SKM-1 treated with dmso at 0.1 percent for 144 hours (cell line): ENCODE results near the gene MOB2.

ENCODE experiments used
- DNase-seq: peaks from one replicate; lab custom pipeline; 2025; ENCODE audit not compliant: unreplicated experiment; lab: John Stamatoyannopoulos, UW

MOB2 gene

DNA sequence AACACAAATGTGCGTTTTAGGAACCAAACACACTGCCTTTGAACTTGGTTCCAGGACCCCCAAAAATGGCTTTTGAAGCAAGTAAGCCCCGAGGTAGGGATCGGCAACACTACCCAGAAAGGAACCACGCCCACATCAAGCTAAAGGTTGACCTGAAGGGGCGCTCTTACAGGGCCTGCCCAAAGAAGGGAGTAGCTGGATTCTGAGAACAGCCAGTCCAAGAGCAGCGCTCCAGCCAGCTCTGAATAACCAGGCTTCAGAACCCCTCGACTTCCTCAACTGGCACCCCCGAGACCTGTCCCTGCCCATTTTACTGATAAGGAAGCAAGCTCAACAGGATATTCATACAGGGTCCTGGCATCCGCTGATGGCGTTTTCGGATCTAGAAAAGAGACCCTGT lies 18.9 kb upstream of the MOB2 start:
- no peak for DNase-seq

DNA sequence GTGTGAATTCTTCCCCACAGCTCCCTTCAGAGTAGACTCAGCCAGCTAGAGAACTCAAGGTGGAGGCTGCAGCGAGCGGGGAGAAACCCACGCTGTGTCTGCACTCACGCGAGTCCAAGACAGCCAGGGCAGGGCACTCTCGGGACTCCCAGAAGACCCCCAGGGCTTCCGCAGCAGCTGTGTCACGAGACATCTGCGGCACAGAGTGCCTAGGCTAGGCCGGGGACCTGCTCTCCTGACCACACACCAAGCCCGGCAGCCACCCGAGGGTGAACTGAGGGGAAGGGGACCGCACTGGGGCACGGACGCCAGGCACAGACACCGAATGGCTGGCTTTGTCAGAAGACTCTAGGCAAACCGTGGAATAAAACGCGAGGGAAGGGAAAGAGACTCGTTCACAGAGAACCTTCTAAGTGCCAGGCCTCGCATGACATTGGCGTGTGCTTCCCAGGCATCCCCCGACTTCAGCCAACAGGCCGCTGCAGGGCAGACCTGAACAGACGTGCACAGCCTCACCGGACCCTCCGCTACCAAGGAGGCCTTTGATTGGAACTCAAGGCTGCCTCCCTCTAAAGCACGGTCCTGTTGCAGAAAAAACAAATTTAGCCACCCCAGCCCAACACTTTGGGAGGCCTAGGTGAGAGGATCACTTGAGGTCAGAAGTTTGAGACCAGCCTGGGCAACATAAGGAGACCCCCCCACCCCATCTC lies 18.2 kb upstream of the MOB2 start:
- DNase-seq: no peak

DNA sequence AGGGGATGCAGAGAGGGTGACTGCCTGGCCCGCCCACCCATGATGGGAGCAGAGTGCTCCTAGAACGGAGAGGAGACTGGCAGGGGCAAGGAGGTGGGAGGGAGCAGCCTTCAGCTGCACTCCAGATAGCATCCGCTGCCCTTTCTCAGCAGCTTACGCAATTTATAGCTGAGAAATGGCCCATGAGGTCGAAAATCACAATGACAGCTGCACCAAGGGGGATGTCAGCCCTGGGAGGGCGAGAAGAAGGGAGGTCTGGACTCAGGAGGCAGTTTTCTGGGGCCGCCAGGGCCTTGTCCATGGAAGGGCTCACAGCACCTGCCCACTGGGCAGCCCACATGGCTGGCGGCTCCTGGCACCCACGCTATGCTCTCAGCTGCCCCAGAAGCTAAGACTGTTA lies 17.6 kb upstream of the MOB2 start:
- DNase-seq: no peak

DNA sequence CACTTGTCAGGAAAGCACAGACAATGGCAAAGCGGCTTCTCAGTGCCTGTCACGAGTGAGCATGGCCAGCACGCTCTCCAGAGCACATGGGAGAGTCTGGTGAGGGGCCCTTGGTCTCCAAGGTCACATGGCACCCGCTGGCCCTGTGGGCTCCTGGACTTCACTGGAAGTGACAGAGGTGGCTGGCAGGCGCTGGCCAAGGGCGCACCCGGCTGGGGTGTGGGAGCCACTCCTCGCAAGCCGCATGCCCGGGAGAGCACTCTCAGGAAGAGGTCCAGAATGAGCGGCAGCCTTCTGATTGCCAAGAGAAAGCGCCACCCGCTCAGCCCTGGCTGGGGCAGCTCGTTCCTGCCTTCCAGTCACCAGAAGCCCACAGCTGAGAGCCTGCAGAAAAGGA lies 17.1 kb upstream of the MOB2 start:
- DNase-seq: no peak

DNA sequence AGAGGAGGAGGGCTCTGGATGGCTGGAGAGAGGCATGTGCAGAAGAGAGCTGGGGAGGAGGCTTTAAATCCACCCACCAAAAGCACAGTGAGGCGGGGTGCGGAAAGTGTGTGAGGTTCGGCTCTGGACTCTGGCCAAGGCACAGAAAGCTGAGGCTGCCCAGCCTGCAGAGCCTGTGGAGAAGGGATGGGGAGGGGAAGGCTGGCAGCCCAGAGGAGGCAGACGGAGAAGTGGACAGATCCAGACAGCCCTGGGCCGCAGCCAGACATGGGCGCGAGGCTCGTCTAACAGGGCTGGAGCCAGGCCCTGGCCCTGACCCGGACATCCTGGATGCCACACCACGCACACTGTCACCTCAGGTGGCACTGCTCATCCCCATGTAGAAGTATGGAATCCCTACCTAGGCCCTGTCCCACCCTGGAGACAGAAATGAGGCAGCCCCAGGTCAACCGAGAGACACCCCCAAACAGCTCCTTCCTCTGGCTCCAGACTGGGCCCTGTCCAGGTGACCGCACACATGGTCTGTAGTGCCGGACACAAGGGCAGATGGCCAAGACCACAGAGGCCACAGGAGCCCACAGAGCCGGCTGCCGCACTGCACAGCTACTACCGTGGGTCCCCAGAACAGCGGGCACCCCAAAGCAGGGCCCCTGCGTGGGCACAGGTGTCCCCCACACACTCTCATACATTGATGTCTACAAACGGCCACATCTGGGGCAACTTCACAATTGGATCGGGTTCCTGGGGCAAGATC lies 16.6 kb upstream of the MOB2 start:
- DNase-seq: no peak

DNA sequence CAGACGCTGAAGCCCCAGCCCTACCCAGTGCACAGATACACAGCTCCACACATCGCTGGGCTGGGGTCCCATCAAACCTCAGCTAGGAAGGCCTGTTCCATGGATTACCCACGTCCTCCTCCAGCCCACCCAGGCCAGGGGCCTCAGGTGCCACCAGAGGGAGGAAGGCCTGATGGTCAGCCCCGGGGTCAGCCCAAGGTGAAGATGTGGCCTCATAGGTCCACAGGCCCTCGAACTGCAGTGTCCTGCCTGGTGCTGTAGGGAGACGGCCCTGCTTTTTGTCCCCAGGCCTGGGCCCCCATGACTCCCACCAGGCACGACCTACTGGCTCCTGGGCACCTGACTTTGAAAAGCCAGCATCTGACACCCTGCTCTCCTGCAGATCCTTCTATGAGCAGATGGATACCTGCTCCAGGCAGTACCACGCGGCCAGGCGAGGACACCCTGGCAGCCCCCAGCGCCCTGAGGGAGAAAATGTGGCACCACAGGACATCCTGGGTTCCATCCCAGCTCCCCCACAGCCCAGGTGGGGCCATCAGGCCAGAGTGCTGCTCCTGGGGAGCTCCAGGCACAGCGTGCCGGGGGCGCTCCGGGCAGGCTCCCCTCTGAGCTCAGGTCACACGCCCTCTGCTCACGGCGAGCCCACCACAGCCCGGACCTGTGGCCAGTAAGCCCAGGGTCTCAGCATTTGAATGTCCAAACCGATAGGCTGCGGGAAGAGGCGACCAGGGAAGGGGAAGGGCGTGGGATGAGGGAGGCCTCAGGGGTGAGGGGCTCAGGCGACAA lies 15.8 kb upstream of the MOB2 start:
- DNase-seq: no peak

DNA sequence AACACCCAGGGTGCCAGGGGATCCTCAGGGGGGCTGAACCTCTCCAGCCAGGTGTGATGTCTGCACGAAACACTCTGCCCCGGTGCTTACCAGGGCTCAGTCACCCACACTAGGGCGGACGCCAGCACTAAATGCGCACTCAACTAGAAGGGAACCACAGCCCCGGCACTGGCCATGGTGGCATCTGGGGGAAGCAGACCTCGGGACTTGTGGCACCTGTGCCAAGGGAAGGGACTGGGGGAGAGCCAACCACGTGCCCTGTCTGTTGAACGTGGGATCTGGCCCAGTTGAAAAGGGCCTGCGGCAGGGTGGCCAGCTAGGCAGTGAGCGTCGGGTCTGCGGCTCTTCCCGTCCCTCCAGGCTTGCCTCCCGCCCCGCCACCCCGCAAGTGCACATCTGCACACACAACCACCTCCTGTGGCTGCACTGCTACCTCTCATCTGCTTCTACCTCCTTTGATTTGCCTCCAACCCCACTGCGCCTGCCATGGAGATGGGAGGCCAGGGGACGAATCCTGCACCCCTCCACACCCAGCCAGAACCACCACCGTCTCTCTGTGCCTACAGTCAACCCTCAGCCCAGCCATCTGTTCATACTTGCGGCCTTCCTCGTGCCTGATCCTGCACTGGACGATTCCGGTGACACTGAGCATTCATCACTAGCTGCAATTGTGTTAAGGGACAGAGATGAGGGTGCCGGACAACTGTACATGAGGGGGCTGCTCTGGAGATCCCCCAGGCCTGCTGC lies 15.0 kb upstream of the MOB2 start:
- DNase-seq: no peak

DNA sequence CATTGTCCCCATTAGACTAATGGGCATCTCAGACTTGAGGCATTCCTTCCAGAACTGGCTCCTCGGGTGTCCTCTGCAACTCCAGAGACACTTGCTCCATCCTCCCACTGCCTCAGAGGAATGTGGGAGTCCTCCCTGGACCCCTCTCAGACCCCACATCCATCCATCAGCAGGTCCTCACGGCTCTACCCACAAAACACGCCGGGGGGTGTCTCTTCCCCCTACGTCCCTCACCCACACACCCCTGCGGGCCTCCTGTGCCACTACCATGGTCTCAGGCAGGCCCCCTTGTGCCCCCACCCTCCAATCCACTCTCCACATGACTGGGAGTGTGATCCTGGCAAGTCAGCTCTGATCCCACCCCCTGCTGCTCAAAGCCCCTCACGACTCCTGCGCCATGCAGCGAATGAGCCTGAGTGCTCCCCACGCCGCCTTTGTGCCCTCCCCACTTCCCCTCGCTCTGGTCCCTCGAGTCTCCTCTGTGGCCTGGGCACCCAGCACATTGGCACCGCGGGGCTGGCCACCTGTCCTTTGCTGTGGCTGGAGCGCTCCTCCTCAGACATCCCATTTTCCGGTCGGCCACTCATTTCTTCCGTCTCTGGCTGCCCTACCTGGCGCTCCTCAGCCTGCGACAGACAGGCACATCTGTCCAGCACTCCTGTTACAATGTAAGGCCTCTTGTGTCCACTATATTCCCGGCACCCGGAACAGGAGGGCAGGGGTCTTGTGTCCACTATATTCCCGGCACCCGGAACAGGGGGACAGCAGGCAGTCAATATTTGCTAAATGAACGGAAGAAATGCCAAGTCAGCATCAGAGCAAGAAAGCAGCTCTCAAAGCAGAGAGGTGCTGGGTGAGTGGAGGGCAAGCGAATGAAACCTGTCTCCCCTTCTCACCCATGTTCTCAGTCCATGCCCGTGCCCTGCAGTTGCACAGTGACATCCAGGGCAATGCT lies 14.2 kb upstream of the MOB2 start:
- DNase-seq: no peak

DNA sequence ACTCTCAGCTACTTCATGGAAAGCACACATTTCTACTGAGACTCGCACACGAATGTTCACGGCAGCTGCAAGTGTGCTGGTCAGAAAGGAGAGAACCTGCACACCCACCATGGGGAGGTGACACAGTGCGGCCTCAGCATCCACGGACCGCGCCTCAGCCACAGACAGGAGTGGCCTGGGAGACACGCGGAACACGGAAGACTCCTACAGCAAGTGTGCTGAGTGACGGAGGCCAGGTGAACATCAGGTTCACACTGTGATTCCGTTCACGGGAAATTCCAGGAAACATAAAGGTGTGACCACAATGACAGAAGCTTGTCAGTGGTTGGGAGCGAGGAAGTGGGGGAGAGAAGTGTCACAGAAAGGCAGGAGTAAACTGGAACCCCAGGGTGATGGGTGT lies 13.3 kb upstream of the MOB2 start:
- DNase-seq: no peak

DNA sequence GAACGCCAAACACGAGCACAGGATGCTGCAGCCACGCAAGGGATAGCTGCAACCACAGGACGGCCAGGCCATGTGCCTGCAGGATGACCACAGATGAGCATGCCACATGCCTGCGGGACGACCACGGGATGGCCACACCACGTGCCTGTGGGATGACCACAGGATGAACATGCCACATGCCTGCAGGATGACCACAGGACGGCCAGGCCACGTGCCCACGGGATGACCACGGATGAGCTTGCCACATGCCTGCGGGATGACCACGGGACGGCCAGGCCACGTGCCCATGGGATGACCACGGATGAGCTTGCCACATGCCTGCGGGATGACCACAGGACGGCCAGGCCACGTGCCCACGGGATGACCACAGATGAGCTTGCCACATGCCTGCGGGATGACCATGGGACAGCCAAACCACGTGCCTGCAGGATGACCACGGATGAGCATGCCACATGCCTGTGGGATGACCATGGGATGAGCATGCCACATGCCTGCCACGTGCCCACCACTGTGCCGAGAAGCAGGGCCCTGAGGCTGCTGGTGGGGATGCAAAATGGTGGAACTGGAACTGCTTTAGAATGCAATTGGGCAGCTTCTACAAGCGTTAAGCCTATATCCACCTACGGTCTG lies 12.8 kb upstream of the MOB2 start:
- DNase-seq: no peak

DNA sequence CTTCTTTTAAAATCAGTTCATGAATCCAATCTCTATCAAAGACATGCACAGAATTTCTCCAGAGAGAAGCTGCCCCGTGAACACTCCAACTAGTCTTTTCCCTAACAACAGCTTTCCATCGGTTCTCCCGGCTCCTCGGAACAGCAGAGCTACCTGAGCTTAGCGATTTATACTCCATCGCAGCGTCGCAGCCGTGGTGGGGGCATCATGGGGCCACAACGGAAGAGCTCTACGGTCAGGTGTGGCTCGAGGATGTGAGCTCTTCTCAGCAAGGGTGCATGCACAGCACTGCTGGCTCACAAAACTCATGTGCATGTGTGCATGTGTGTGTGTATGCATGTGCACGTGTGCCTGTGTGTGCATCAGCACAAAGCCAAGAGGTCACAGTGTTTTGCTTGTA lies 11.7 kb upstream of the MOB2 start:
- DNase-seq: no peak

DNA sequence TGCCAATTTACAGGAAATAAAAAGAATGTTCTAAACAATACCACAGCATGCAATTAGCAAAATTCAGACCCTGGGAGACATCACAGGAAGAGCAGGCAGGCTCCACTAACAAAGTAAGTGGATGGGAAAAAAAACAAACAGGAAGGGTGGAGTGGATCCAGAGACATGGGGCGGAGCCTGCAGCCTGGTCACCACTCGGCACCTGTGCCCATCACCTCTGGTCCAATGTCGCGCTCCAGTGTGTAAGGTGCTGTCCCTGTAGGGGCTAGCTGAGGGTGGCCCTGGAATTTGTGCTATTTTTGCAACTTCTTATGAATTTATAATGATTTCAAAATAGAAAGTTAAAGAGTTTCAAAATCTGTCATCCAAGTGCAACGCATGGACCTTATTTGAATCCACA lies 11.0 kb upstream of the MOB2 start:
- no peak for DNase-seq

DNA sequence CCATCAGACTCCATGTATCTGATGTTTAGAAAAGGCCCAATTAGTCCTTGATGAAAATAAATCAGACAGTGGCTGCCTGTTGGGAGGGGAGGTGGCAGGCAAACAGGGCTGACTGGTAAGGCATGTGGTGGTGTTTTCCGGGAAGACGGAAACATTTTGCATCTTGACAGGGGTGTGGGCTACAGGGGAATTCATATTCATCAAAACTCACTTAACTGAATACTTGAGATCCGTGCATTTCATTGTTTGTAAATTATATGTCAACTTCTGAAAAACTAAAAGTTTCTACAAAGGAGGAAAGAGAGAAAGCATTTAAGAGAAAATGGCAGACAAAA lies 10.1 kb upstream of the MOB2 start:
- no peak for DNase-seq

DNA sequence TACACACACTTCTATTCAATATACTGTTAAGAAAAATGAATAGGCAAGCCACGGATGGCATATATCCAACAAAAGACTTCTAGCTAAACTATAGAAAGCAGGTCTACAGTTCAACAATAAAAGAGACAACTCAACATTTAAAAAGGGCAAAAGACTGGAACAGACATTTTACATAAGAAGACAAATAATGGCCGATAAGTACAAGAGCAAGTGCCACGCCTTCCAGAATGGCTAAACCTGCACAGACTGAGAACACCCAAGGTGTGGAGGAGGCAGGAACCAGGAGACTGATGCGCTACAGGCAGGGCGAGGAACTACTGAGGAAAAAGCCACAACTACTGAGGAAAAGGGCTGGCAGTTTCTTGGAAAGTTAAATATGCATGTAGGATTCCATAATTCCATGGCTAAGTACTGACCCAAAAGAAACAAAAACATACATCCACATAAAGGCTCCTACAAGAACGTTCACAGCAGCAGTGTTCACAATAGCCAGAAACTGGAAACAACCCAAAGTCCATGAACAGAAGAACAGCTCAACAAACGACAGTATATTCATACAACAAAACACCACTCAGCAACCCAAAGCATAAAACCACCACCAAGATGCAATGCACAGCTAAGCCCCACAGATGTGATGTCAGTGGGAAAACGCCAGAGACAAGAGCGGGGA lies 9.6 kb upstream of the MOB2 start:
- no peak for DNase-seq

DNA sequence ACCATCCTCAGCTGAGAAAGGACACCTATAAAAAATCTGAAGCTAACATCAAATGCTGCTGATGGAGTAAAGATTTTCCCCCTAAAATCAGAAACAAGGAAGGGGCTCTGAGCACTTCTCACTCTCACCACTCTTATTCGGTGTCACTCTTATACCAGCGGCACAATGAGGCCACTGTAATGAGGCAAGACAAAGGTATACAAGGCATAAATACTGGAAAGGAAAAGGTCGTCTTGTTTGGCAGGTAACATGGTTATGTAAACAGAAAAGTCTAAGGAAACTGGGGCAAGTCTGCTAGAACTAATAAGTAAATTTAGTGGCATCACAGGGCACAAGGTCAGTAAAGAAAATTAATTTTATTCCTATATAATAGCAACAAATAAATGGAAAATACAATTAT lies 8.1 kb upstream of the MOB2 start:
- DNase-seq: no peak

DNA sequence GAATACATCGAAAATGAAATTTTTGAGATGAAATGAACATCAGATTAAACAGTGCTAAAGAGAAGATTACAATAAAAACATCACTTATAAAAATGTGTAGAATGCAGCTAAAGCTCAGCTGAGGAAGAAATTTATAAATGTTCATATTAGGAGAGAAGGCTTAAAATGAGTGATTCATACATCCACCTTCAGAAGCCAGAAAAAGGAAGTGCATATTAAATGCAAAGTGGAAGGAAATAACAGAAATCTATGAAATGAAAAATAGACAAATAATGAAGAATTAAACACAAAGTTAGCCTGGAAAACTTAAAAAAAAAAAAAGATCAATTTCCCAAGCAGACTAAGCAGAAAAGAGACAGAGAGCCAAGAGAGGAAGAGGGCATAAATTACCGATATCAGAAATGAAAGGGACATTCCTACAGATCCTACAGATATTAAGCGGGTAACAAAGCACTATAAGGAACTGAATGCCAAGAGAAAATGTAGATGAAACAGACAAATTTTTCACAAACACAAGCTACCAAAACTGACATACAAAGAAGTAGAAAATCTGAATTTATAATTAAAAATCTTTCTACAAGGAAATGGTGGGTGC lies 7.2 kb upstream of the MOB2 start:
- DNase-seq: no peak

DNA sequence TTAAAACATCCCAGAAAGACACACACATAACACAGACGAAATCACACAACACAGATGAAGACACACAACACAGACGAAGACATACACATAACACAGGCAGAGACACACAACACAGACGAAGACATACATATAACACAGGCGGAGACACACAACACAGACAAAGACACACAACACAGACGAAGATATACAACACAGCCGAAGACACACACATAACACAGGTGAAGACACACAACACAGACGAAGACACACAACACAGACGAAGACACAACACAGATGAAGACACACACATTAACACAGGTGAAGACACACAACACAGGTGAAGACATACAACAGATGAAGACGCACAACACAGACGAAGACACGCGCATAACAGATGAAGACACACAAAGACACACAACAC lies 4.8 kb upstream of the MOB2 start:
- DNase-seq: no peak

DNA sequence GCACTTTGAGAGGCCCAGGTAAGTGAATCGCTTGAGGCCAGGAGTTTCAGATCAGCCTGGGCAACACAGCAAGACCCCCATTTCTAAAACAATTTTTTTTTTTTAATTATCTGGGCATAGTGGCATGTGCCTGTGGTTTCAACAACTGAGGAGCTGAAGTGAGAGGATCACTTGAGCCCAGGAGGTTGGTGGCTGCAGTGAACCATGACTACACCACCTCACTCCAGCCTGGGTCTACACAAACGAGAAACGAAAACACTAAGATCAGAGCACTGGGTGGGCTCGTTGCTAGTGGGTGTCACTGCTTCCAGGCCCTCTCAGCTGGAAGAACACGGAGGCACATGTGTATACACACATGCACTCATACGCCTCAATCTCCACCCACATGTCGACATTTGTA lies 4.1 kb upstream of the MOB2 start:
- DNase-seq: no peak

DNA sequence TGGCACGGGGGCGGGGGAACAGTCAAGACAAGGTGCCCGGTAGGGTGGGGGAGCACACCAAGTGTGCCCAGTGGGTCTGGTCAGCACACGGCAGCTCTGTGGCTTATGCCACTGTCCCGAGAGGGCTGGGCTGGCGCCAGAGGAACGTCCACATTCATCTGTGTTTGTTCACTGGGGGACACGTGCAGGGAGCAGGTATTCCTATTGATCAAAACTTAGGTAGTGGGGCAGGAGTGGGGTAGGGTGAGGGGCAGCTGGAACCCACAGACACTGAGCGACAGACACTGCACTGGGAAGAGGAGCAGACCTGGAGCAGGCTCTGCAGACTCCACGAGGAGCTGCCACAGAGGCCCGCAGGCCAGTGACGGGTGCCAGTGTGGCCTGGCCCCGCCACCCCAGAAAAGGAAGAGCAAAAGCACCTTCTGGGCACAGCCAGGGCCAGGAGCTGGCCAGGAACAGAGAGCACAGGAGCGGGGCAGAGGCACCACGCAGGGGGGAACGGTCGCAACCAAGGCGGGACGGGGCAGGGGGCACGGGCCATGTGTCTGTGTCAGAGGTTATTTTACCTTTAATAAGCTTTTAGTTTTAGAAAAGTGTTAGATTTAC lies 2.1 kb upstream of the MOB2 start:
- no peak for DNase-seq
